Measurements from ENCODE around the gene FRRS1. TPM values are rescaled to one million over a fixed set of nuclear protein-coding genes. Genes with fewer than 3 reads are reported as not detected.

Gene FRRS1
- total and polyA plus RNA-seq, 4 donors: 1.9 to 9.2 (median 4.4) TPM

DNA sequence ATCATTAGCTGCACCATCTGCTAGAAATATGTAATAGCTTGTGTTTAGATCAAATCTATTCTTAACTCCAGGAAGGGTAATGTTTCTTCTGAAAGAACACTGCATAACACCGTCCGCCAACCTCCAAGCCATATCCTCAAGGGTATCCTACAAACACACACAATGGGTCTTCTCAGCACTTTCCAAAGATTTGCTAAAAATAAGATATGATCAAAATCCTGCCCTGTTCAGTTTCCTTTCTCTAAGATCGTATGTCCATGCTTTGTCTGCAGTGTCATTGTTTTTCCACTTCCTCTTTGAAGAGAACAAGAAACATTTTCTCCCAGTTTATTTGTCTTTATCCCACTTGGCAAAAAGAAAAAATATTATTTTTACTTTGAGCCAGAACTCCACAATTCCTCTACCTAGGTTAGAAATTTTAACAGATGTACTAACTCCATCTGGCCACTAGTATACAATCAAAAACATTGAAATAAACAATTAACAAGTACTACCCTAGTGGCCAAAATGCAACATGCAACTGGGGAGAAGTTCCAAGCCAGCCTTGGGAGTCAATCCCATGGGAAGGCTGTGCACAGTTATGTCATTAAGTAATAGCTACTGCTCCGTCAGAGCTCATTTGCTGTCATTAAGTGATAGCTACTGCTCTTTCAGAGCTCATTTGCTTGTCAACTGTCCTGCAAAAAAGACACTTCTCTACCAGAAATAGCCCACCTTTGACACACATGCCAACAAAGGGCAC lies 37.8 kb downstream of the FRRS1 start:
- no peak for ATAC-seq (ENCODE audit: low FRiP score)
- no peaks in the 10 kb centered on the region for H3K4me1 ChIP-seq (ENCODE audit: control insufficient read depth in 1 of 2, insufficient read depth in 2 of 2, low read length in 2 of 2)
- DNase-seq: no peak
- intact Hi-C loops (cut with DNase I): no loop called here
- H3K27ac ChIP-seq (ENCODE audit: low read depth in 1 of 2, low read length in 2 of 2): no peak overlapping the region
- peaks cover 0 to 3% of the 10 kb centered on the region in 2 donors for H3K36me3 ChIP-seq (ENCODE audit: control insufficient read depth in 1 of 2, insufficient read depth in 2 of 2, low read length in 1 of 2)
- no peaks in the 10 kb centered on the region for H3K9me3 ChIP-seq (ENCODE audit: control insufficient read depth, low read length)
- H3K27me3 ChIP-seq (ENCODE audit: control insufficient read depth in 1 of 2, insufficient read depth in 2 of 2, low read length in 1 of 2): no peaks in the 10 kb centered on the region
- no peak overlapping the region for H3K4me3 ChIP-seq (ENCODE audit: low read length in 2 of 2)
- WGBS, 2 donors: 47 to 77% methylated on average over 4 of the region's 4 CpGs

DNA sequence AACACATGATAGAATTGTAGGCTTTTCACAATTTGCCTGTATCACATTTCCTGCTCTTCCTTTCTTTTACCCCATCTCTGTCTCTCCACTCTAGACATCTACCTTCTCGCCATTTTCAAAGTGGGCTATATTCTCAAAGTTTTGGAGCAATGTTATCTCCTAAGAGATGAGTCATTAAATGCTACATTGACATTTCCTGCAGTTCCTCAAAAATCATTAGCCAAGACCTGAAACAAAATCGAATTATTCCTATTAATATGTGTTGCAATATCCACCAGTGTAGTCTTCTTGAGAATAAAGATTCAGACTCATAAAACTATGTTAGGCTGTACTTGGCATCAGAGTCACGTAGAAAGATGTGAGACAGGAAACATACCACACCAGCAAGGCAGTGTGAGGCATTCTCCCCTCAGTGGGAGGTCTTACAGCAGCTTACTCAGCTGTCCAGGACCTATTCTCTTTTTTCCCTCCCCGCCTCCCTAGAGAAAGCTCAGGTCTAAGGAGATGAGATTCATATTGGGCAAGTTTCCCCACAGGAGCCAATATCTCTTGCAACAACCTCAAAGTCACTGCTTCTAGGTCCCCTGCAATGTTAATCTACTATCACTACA lies 38.8 kb downstream of the FRRS1 start:
- intact Hi-C loops (cut with DNase I): no loop called here
- no peaks in the 10 kb centered on the region for H3K27me3 ChIP-seq (ENCODE audit: control insufficient read depth in 1 of 2, insufficient read depth in 2 of 2, low read length in 1 of 2)
- H3K4me3 ChIP-seq (ENCODE audit: low read length in 2 of 2): no peak overlapping the region
- no peak overlapping the region for H3K27ac ChIP-seq (ENCODE audit: low read depth in 1 of 2, low read length in 2 of 2)
- WGBS, 2 donors: 82 to 90% methylated on average over 4 of the region's 4 CpGs
- no peaks in the 10 kb centered on the region for H3K4me1 ChIP-seq (ENCODE audit: control insufficient read depth in 1 of 2, insufficient read depth in 2 of 2, low read length in 2 of 2)
- no peaks in the 10 kb centered on the region for H3K9me3 ChIP-seq (ENCODE audit: control insufficient read depth, low read length)
- peaks cover 0 to 3% of the 10 kb centered on the region in 2 donors for H3K36me3 ChIP-seq (ENCODE audit: control insufficient read depth in 1 of 2, insufficient read depth in 2 of 2, low read length in 1 of 2)
- ATAC-seq (ENCODE audit: low FRiP score): no peak
- no peak for DNase-seq

DNA sequence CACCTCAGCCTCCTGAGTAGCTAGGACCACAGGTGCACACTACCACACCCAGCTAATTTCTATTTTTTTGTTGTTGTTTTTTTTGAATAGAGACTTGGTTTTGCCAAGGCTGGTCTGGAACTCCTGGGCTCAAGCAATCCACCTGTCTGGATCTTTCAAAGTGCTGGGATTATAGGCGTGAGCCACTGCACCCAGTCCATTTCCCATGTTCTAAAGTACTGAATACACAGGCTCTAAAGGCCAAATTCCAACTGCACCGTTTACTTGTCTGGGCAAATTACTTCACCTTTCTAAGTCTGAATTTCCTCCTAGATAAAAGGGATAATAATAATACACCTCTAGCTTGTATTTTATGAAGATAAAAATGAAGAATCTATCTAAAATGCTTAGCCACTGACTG lies 39.6 kb downstream of the FRRS1 start:
- no peak overlapping the region for H3K27ac ChIP-seq (ENCODE audit: low read depth in 1 of 2, low read length in 2 of 2)
- H3K36me3 ChIP-seq (ENCODE audit: control insufficient read depth in 1 of 2, insufficient read depth in 2 of 2, low read length in 1 of 2): peaks cover 0 to 3% of the 10 kb centered on the region in 2 donors
- no peaks in the 10 kb centered on the region for H3K27me3 ChIP-seq (ENCODE audit: control insufficient read depth in 1 of 2, insufficient read depth in 2 of 2, low read length in 1 of 2)
- ATAC-seq (ENCODE audit: low FRiP score) (no peak), DNase-seq (no peak)
- H3K4me3 ChIP-seq (ENCODE audit: low read length in 2 of 2): no peak overlapping the region
- H3K4me1 ChIP-seq (ENCODE audit: control insufficient read depth in 1 of 2, insufficient read depth in 2 of 2, low read length in 2 of 2): no peaks in the 10 kb centered on the region
- intact Hi-C loops (cut with DNase I): no loop called here
- 85 to 98% methylated on average over 2 of the region's 2 CpGs for WGBS, 2 donors
- H3K9me3 ChIP-seq (ENCODE audit: control insufficient read depth, low read length): no peaks in the 10 kb centered on the region

DNA sequence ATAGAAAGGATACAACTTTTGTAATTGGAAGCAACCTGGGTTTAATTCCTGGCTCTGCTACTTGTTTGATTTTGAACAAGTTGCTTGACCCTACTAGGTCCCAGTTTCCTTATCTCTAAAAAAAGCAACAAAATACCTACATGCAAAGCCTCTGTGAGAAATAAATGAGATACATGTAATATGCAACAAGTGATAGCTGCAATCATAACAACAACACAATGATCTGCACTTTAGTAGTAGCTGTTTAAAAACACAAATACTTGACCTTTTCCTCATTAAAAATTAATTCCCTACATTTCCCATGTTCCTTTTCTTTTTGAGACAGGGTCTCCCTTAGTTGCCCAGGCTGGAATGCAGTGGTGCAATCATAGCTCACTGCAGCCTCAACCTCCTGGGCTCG lies 40.0 kb downstream of the FRRS1 start:
- Histone ChIP-seq H3K27ac (ENCODE audit: low read depth in 1 of 2, low read length in 2 of 2) (no peak overlapping the region), H3K4me3 (ENCODE audit: low read length in 2 of 2) (no peak overlapping the region), H3K9me3 (ENCODE audit: control insufficient read depth, low read length) (no peaks in the 10 kb centered on the region), H3K36me3 (ENCODE audit: control insufficient read depth in 1 of 2, insufficient read depth in 2 of 2, low read length in 1 of 2) (peaks cover 0 to 3% of the 10 kb centered on the region in 2 donors), H3K27me3 (ENCODE audit: control insufficient read depth in 1 of 2, insufficient read depth in 2 of 2, low read length in 1 of 2) (no peaks in the 10 kb centered on the region), H3K4me1 (ENCODE audit: control insufficient read depth in 1 of 2, insufficient read depth in 2 of 2, low read length in 2 of 2) (no peaks in the 10 kb centered on the region)
- intact Hi-C loops (cut with DNase I): no loop called here
- 96 to 100% methylated on average over 1 of the region's 1 CpG for WGBS, 2 donors
- ATAC-seq (ENCODE audit: low FRiP score) (no peak), DNase-seq (no peak)

DNA sequence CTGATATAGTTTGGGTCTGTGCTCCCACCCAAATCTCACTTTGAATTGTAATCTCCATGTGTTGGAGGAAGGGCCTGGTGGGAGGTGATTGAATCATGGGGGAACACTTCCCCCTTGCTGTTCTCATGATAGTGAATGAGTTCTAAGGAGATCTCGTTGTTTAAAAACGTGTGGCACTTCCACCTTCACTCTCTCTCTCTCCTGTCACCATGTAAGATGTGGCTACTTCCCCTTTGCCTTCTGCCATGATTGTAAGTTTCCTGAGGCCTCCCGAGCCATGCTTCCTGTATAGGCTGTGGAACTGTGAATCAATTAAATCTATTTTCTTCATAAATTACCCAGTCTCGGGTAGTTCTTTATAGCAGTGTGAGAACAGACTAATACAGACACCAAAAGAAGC lies 40.4 kb downstream of the FRRS1 start:
- Histone ChIP-seq H3K4me3 (ENCODE audit: low read length in 2 of 2) (no peak overlapping the region), H3K27ac (ENCODE audit: low read depth in 1 of 2, low read length in 2 of 2) (no peak overlapping the region), H3K9me3 (ENCODE audit: control insufficient read depth, low read length) (no peaks in the 10 kb centered on the region), H3K4me1 (ENCODE audit: control insufficient read depth in 1 of 2, insufficient read depth in 2 of 2, low read length in 2 of 2) (no peaks in the 10 kb centered on the region), H3K36me3 (ENCODE audit: control insufficient read depth in 1 of 2, insufficient read depth in 2 of 2, low read length in 1 of 2) (peaks cover 0 to 3% of the 10 kb centered on the region in 2 donors), H3K27me3 (ENCODE audit: control insufficient read depth in 1 of 2, insufficient read depth in 2 of 2, low read length in 1 of 2) (no peaks in the 10 kb centered on the region)
- DNase-seq (no peak), ATAC-seq (ENCODE audit: low FRiP score) (no peak)
- 62 to 66% methylated on average over 4 of the region's 4 CpGs for WGBS, 2 donors
- intact Hi-C loops (cut with DNase I): no loop called here

DNA sequence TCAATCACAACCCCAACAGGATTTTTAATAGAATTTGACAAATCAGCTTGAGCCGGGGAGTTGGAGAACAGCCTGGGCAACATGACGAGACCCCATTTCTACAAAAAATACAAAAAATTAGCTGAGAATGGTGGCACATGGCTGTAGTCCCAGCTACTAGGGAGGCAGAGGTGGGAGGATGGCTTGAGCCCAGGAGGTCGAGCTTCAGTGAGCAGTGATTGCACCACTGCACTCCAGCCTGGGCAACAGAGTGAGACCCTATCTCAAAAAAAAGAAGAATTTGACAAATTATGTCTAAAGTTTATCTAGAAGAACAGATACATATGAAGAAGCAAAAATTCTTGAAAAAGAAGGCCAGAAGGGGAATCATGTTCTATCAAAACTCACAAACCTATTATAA lies 43.2 kb downstream of the FRRS1 start:
- 89 to 91% methylated on average over 3 of the region's 3 CpGs for WGBS, 2 donors
- Histone ChIP-seq H3K27me3 (ENCODE audit: control insufficient read depth in 1 of 2, insufficient read depth in 2 of 2, low read length in 1 of 2) (no peaks in the 10 kb centered on the region), H3K27ac (ENCODE audit: low read depth in 1 of 2, low read length in 2 of 2) (no peak overlapping the region), H3K4me1 (ENCODE audit: control insufficient read depth in 1 of 2, insufficient read depth in 2 of 2, low read length in 2 of 2) (no peaks in the 10 kb centered on the region), H3K4me3 (ENCODE audit: low read length in 2 of 2) (no peak overlapping the region), H3K36me3 (ENCODE audit: control insufficient read depth in 1 of 2, insufficient read depth in 2 of 2, low read length in 1 of 2) (peaks cover 0 to 3% of the 10 kb centered on the region in 2 donors), H3K9me3 (ENCODE audit: control insufficient read depth, low read length) (no peaks in the 10 kb centered on the region)
- ATAC-seq (ENCODE audit: low FRiP score): no peak
- intact Hi-C loops (cut with DNase I): no loop called here
- no peak for DNase-seq

DNA sequence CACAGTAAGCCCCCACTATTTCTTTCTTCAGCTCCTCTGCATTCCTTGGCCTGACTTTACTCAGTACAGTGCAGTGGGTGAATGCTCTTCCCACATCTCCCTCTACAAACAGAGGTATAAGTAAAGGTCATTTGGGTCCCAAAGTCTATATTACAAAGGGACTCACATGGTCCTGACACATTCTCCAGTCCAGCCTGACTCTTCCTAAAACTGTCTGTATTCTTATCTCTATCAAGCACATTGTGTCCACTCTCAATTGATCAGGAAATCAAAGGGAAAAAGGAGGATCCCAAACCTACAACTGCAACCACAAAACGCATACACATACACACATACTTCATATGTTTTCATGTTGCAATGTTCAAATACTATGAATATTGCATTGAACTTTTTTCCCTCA lies 49.4 kb downstream of the FRRS1 start:
- intact Hi-C loops (cut with DNase I): no loop called here
- 90 to 92% methylated on average over 1 of the region's 1 CpG for WGBS, 2 donors
- H3K9me3 ChIP-seq (ENCODE audit: control insufficient read depth, low read length): no peaks in the 10 kb centered on the region
- H3K27ac ChIP-seq (ENCODE audit: low read depth in 1 of 2, low read length in 2 of 2): no peak overlapping the region
- no peak overlapping the region for H3K4me3 ChIP-seq (ENCODE audit: low read length in 2 of 2)
- peaks cover 0 to 1% of the 10 kb centered on the region in 2 donors for H3K36me3 ChIP-seq (ENCODE audit: control insufficient read depth in 1 of 2, insufficient read depth in 2 of 2, low read length in 1 of 2)
- DNase-seq (no peak), ATAC-seq (ENCODE audit: low FRiP score) (no peak)
- no peaks in the 10 kb centered on the region for H3K4me1 ChIP-seq (ENCODE audit: control insufficient read depth in 1 of 2, insufficient read depth in 2 of 2, low read length in 2 of 2)
- H3K27me3 ChIP-seq (ENCODE audit: control insufficient read depth in 1 of 2, insufficient read depth in 2 of 2, low read length in 1 of 2): no peaks in the 10 kb centered on the region

DNA sequence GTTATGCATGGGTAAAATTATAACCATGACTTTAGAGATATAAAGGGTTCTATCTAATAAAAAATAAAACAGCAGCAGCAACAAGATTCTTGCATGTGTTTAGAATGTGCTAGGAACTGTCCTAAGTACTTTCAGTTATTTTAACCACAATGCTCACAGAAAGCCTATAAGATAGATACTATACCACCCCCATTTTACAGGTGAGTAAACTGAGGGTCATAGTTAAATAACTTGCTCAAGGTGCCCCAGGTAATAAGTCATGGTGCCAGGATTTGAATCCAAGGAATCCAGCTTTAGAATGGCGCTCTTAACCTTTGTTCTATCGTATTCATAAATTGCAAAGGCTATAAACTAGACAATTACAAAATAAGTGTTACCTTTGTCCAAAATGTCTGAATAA lies 53.4 kb downstream of the FRRS1 start:
- DNase-seq: no peak
- Histone ChIP-seq H3K27me3 (ENCODE audit: control insufficient read depth in 1 of 2, insufficient read depth in 2 of 2, low read length in 1 of 2) (no peaks in the 10 kb centered on the region), H3K36me3 (ENCODE audit: control insufficient read depth in 1 of 2, insufficient read depth in 2 of 2, low read length in 1 of 2) (peaks cover 1 to 7% of the 10 kb centered on the region in 2 donors), H3K9me3 (ENCODE audit: control insufficient read depth, low read length) (no peaks in the 10 kb centered on the region), H3K27ac (ENCODE audit: low read depth in 1 of 2, low read length in 2 of 2) (no peak overlapping the region), H3K4me3 (ENCODE audit: low read length in 2 of 2) (no peak overlapping the region), H3K4me1 (ENCODE audit: control insufficient read depth in 1 of 2, insufficient read depth in 2 of 2, low read length in 2 of 2) (no peaks in the 10 kb centered on the region)
- no peak for ATAC-seq (ENCODE audit: low FRiP score)
- 95 to 100% methylated on average over 2 of the region's 2 CpGs for WGBS, 2 donors
- intact Hi-C loops (cut with DNase I): no loop called here

DNA sequence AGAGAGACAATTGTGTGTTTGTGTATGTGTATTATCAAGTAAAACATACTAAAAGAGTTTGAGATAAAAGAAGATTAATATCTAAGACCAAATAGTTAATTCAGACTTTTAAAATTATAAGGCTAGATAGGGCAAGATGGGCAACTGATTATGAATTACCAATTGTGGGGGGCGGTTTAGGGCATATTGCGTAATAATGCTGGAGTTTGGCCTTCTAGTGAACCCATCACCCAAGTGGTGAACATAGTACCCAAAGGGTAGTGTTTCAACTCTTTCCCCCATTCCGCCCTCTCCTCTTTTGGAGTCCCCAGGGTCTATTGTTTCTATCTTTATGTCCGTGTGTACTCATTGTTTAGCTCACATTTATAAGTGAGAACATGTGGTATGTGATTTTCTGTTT lies 55.4 kb downstream of the FRRS1 start:
- H3K36me3 ChIP-seq (ENCODE audit: control insufficient read depth in 1 of 2, insufficient read depth in 2 of 2, low read length in 1 of 2): peaks cover 1 to 7% of the 10 kb centered on the region in 2 donors
- no peaks in the 10 kb centered on the region for H3K27me3 ChIP-seq (ENCODE audit: control insufficient read depth in 1 of 2, insufficient read depth in 2 of 2, low read length in 1 of 2)
- WGBS, 2 donors: 91 to 94% methylated on average over 4 of the region's 4 CpGs
- no peak overlapping the region for H3K4me3 ChIP-seq (ENCODE audit: low read length in 2 of 2)
- H3K9me3 ChIP-seq (ENCODE audit: control insufficient read depth, low read length): no peaks in the 10 kb centered on the region
- H3K4me1 ChIP-seq (ENCODE audit: control insufficient read depth in 1 of 2, insufficient read depth in 2 of 2, low read length in 2 of 2): no peaks in the 10 kb centered on the region
- intact Hi-C loops (cut with DNase I): no loop called here
- ATAC-seq (ENCODE audit: low FRiP score) (no peak), DNase-seq (no peak)
- no peak overlapping the region for H3K27ac ChIP-seq (ENCODE audit: low read depth in 1 of 2, low read length in 2 of 2)

Measured in aorta (tissue), 5 donors.